ENCODE measurements around the gene NHLRC4.

GRCh38 chr16:580141-580945 is 13.5 kb downstream of the NHLRC4 start:
- TF ChIP-seq, protein P1, sequence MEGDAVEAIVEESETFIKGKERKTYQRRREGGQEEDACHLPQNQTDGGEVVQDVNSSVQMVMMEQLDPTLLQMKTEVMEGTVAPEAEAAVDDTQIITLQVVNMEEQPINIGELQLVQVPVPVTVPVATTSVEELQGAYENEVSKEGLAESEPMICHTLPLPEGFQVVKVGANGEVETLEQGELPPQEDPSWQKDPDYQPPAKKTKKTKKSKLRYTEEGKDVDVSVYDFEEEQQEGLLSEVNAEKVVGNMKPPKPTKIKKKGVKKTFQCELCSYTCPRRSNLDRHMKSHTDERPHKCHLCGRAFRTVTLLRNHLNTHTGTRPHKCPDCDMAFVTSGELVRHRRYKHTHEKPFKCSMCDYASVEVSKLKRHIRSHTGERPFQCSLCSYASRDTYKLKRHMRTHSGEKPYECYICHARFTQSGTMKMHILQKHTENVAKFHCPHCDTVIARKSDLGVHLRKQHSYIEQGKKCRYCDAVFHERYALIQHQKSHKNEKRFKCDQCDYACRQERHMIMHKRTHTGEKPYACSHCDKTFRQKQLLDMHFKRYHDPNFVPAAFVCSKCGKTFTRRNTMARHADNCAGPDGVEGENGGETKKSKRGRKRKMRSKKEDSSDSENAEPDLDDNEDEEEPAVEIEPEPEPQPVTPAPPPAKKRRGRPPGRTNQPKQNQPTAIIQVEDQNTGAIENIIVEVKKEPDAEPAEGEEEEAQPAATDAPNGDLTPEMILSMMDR (conservative IDR thresholded peaks at IDR 0.05; ENCODE audit: low read depth, low read length): no peak
- TF ChIP-seq POLR2A (IDR thresholded peaks at IDR 0.05; ENCODE audit: low read depth, low read length): no peak
- no peak for TF ChIP-seq MXI1 (IDR thresholded peaks at IDR 0.05; ENCODE audit: borderline replicate concordance, low read depth, low read length)
- no peak for TF ChIP-seq RFX5 (IDR thresholded peaks at IDR 0.05; ENCODE audit: low read depth, low read length)
- TF ChIP-seq MAFK (IDR thresholded peaks at IDR 0.05; ENCODE audit: low read depth, low read length): no peak
- no peak for TF ChIP-seq SMC3 (IDR thresholded peaks at IDR 0.05; ENCODE audit: low read depth, low read length)
- no peak for TF ChIP-seq CEBPB (IDR thresholded peaks at IDR 0.05; ENCODE audit: low read depth, low read length)
- no peak for TF ChIP-seq RAD21 (IDR thresholded peaks at IDR 0.05; ENCODE audit: low read length)
- TF ChIP-seq CHD1 (IDR thresholded peaks at IDR 0.05; ENCODE audit: low read depth, low read length): no peak
- no peak for TF ChIP-seq FOS (IDR thresholded peaks at IDR 0.05; ENCODE audit: low read depth, low read length)
